Endothelial cell of umbilical vein (primary cell): Measurements from ENCODE around the gene ZSWIM6. TPM values are rescaled to one million over a fixed set of nuclear protein-coding genes. Genes with fewer than 3 reads are reported as not detected.

Experiments
- BruUV-seq: library from RNA; stranded (reverse); fragments of 400-500 nt; replicated peaks from 2 replicates; lab custom pipeline; 2021; lab: Mats Ljungman, UMichigan
- CTCF ChIA-PET: fragments of 300-600, 350-600 bp; sonication (Branson Sonifier 250); formaldehyde crosslinking; loops from one replicate; lab custom pipeline; 2021; ENCODE audit warnings: antibody characterized with exemption, inconsistent platforms; lab: Charles Lee
- POLR2A ChIA-PET: fragments of 300-600, 350-600 bp; sonication (Branson Sonifier 250); formaldehyde crosslinking; loops from one replicate; lab custom pipeline; 2021; ENCODE audit warnings: antibody characterized with exemption, inconsistent platforms; lab: Charles Lee
- DNase-seq: peaks from one replicate; pipeline ENCODE4 v3.0.0-alpha.2; 2011; ENCODE audit warnings: low read depth, low spot score
- FAIRE-seq: peaks from 2 replicates; lab custom pipeline; 2011; peaks lifted over from hg19 to GRCh38; lab: Jason Lieb, UNC
- H2AFZ ChIP-seq: 2 replicates; pipeline ENCODE4 v1.6.0; 2012; ENCODE audit warnings: low read depth, low read length, control low read depth, inconsistent platforms
- H3K27ac ChIP-seq: 2 replicates; pipeline ENCODE4 v1.5.1; 2011; ENCODE audit warnings: low read depth, mild to moderate bottlenecking, control low read depth, low read length, moderate library complexity; ENCODE audit not compliant: insufficient read depth
- H3K27me3 ChIP-seq, 2 experiments: 2 replicates each; pipeline versions ENCODE4 v1.6.0 to v1.6.1; 2011; ENCODE audit warnings: low read length in 2 of 2, mixed read lengths in 1 of 2; ENCODE audit not compliant: control insufficient read depth in 2 of 2, insufficient read depth in 2 of 2
- H3K36me3 ChIP-seq, 2 experiments: 2 replicates in 1 of 2; 3 replicates in 1 of 2; pipeline ENCODE4 v1.5.1; 2011; ENCODE audit warnings: low read length in 2 of 2, mild to moderate bottlenecking in 1 of 2, moderate library complexity in 1 of 2; ENCODE audit not compliant: control insufficient read depth in 2 of 2, insufficient read depth in 2 of 2; ENCODE audit errors: extremely low read depth in 1 of 2
- H3K4me1 ChIP-seq: 3 replicates; pipeline ENCODE4 v1.5.1; 2011; ENCODE audit warnings: mild to moderate bottlenecking, low read length; ENCODE audit not compliant: control insufficient read depth, insufficient read depth; ENCODE audit errors: extremely low read depth
- H3K4me2 ChIP-seq: 2 replicates; pipeline ENCODE4 v1.6.1; 2011; ENCODE audit warnings: low read length, control low read depth, mixed read lengths; ENCODE audit not compliant: insufficient read depth
- H3K4me3 ChIP-seq, 3 experiments: fragments of 200-600 bp in 1 of 3; sonication (generic), shearing (Covaris generic) in 1 of 3; replicated peaks in 1 of 3; 2 replicates each; pipeline ENCODE4 v1.5.1; 2011 to 2016; ENCODE audit warnings: control low read depth in 3 of 3, low read length in 3 of 3, mild to moderate bottlenecking in 2 of 3, inconsistent platforms in 1 of 3, low read depth in 1 of 3, moderate library complexity in 1 of 3; ENCODE audit not compliant: insufficient read depth in 1 of 3
- H3K79me2 ChIP-seq: 2 replicates; pipeline ENCODE4 v1.6.0; 2012; ENCODE audit warnings: low read length, inconsistent platforms; ENCODE audit not compliant: control insufficient read depth, insufficient read depth
- H3K9ac ChIP-seq: replicated peaks from 2 replicates; pipeline ENCODE3; 2011; ENCODE audit warnings: low read length, control low read depth; ENCODE audit not compliant: insufficient read depth; ENCODE audit errors: extremely low read depth
- H3K9me1 ChIP-seq: replicated peaks from 3 replicates; pipeline ENCODE4 v1.6.0; 2011; ENCODE audit warnings: mild to moderate bottlenecking, low read length; ENCODE audit not compliant: control insufficient read depth, insufficient read depth; ENCODE audit errors: extremely low read depth
- H3K9me3 ChIP-seq: replicated peaks from 2 replicates; pipeline ENCODE4 v1.5.1; 2012; ENCODE audit warnings: low read length, inconsistent platforms; ENCODE audit not compliant: control insufficient read depth, insufficient read depth
- H4K20me1 ChIP-seq: replicated peaks from 2 replicates; pipeline ENCODE3; 2011; ENCODE audit warnings: mild to moderate bottlenecking, low read length; ENCODE audit not compliant: control insufficient read depth, insufficient read depth; ENCODE audit errors: extremely low read depth
- EZH2 ChIP-seq: IDR thresholded peaks from 2 replicates; pipeline ENCODE4 v1.6.1; 2012; ENCODE audit warnings: borderline replicate concordance, low read depth, mild to moderate bottlenecking, moderate library complexity, low read length, inconsistent platforms; ENCODE audit not compliant: severe bottlenecking
- FOS ChIP-seq: IDR thresholded peaks from 2 replicates; pipeline ENCODE4 v1.6.1; 2011; ENCODE audit warnings: mild to moderate bottlenecking, low read length, moderate library complexity, borderline replicate concordance; ENCODE audit not compliant: insufficient read depth
- GATA2 ChIP-seq: IDR thresholded peaks from 2 replicates; pipeline ENCODE4 v1.7.0; 2011; ENCODE audit warnings: low read depth, mild to moderate bottlenecking, moderate library complexity, mixed read lengths, low read length; ENCODE audit not compliant: insufficient read length, insufficient read depth
- JUN ChIP-seq: IDR thresholded peaks from 2 replicates; pipeline ENCODE4 v1.6.1; 2011; ENCODE audit warnings: borderline replicate concordance, low read depth; ENCODE audit not compliant: insufficient read length, insufficient read depth
- MYC ChIP-seq: IDR thresholded peaks from one replicate; pipeline ENCODE4 v1.6.1; 2011; ENCODE audit warnings: mild to moderate bottlenecking, low read depth, low read length
- POLR2A ChIP-seq: IDR thresholded peaks from 2 replicates; pipeline ENCODE4 v1.6.1; 2012; ENCODE audit warnings: low read depth, mild to moderate bottlenecking, control low read depth, low read length
- POLR2AphosphoS5 ChIP-seq: IDR thresholded peaks from 2 replicates; pipeline ENCODE4 v1.6.1; 2012; ENCODE audit warnings: low read depth, mild to moderate bottlenecking, control low read depth, low read length, moderate library complexity; ENCODE audit not compliant: insufficient read depth
- dilution Hi-C: fragments of 300-500 bp; cut with MboI; formaldehyde crosslinking; loops from one replicate; pipeline ENCODE4 v1.15.0; 2019; ENCODE audit warnings: low sequenced_read_pairs; ENCODE audit not compliant: extremely low pct_ligation_motif_present
- intact Hi-C: fragments of 100-400 bp; cut with micrococcal nuclease; formaldehyde crosslinking; loops from one replicate; pipeline ENCODE4 v1.10.0; 2022
- polyA plus RNA-seq, 4 experiments: library from polyadenylated mRNA; depleted of rRNA in 3 of 4; stranded (reverse) in 3 of 4; unstranded in 1 of 4; fragments of >200 nt; gene quantifications; 2 replicates each; pipeline versions ENCODE4 v1.2.1 to v1.2.3, GENCODE V29; 2011 to 2012; ENCODE audit warnings: missing spikeins in 1 of 4
- total RNA-seq: library from RNA; stranded (reverse); gene quantifications from 2 replicates; pipeline ENCODE4 v1.2.3, GENCODE V29; 2021
- TF ChIP-seq, protein P1 (sequence below): IDR thresholded peaks from 2 replicates; pipeline ENCODE4 v1.6.1; 2011; ENCODE audit not compliant: insufficient read depth, insufficient read length
- TF ChIP-seq, protein P2 (sequence below), 2 donors: IDR thresholded peaks; 1 replicate in 1 of 2; 2 replicates in 1 of 2; pipeline ENCODE4 v1.5.1; 2011; ENCODE audit warnings: low read length in 2 of 2, mild to moderate bottlenecking in 2 of 2, moderate library complexity in 2 of 2, control low read depth in 1 of 2, inconsistent platforms in 1 of 2, low read depth in 1 of 2; ENCODE audit not compliant: insufficient read depth in 1 of 2; ENCODE audit errors: extremely low read depth in 1 of 2

Gene ZSWIM6
- total and polyA plus RNA-seq, 2 donors (not counting 3 experiments of a cell fraction or from before 2014, with no cell fraction given), result 14.9 to 25.3 TPM

DNA sequence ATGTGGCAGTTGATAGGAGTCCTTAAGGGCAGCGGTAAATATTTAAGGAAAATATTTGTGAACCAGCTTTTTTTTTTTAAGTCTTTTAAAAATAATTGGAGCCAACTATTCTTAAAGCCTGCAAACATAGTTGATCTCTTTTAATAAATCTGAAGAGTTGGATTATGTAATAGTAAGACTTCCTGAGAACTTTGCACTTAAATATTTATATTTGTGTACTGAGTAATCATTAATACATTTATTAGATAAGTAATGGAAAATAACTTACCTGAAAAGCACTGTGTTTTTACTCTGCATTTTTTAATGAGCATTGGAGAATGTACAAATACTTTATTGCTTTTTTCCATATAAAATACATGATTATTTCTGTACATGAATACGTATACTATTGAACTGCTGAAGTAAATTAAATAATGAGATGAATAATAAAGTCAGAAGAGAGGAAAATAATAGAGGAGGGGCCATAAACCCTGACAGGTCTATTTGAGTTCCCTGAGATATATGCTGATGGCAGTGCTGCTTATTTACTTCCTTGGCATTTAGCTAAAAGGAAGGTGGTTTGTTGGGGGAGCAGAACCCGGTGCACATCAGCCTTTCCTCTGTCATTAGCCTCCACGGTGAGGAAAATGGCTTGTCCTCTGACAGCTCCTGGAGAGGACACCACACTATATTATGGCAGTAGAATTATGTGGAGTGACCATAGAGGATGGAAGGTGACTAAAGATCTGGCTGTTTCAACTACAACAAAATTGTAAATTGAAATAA, 148.0 kb downstream of the ZSWIM6 start:
- H3K4me3 ChIP-seq, result no peak overlapping the region
- CTCF ChIA-PET, result no interaction called here
- DNase-seq, result no peak
- BruUV-seq, result no TSS peak
- H3K9me3 ChIP-seq, result no peaks in the 10 kb centered on the region
- H3K9me1 ChIP-seq, result no peaks in the 10 kb centered on the region
- H3K36me3 ChIP-seq, result peaks cover 0 to 3% of the 10 kb centered on the region in 2 experiments
- no peak for TF ChIP-seq JUN
- TF ChIP-seq FOS, result no peak
- no peak for TF ChIP-seq EZH2
- TF ChIP-seq, protein P1, sequence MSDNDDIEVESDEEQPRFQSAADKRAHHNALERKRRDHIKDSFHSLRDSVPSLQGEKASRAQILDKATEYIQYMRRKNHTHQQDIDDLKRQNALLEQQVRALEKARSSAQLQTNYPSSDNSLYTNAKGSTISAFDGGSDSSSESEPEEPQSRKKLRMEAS, result no peak
- no peak for TF ChIP-seq POLR2AphosphoS5
- no peak for TF ChIP-seq MYC
- TF ChIP-seq GATA2, result no peak
- TF ChIP-seq POLR2A, result no peak
- TF ChIP-seq, protein P2, sequence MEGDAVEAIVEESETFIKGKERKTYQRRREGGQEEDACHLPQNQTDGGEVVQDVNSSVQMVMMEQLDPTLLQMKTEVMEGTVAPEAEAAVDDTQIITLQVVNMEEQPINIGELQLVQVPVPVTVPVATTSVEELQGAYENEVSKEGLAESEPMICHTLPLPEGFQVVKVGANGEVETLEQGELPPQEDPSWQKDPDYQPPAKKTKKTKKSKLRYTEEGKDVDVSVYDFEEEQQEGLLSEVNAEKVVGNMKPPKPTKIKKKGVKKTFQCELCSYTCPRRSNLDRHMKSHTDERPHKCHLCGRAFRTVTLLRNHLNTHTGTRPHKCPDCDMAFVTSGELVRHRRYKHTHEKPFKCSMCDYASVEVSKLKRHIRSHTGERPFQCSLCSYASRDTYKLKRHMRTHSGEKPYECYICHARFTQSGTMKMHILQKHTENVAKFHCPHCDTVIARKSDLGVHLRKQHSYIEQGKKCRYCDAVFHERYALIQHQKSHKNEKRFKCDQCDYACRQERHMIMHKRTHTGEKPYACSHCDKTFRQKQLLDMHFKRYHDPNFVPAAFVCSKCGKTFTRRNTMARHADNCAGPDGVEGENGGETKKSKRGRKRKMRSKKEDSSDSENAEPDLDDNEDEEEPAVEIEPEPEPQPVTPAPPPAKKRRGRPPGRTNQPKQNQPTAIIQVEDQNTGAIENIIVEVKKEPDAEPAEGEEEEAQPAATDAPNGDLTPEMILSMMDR (IDR thresholded peaks at IDR 0.05; ENCODE audit: extremely low read depth in 1 of 2, insufficient read depth in 1 of 2, low read depth in 1 of 2, low read length in 2 of 2), result no peak
- H2AFZ ChIP-seq, result no peak overlapping the region
- H3K27ac ChIP-seq, result no peak overlapping the region
- peaks cover 17% of the 10 kb centered on the region for H4K20me1 ChIP-seq
- H3K4me2 ChIP-seq, result no peak overlapping the region
- H3K27me3 ChIP-seq, result no peaks in the 10 kb centered on the region
- no peak overlapping the region for H3K9ac ChIP-seq
- POLR2A ChIA-PET, result no interaction called here
- intact Hi-C loops (no loop called here), dilution Hi-C loops (no loop called here)
- H3K4me1 ChIP-seq, result no peaks in the 10 kb centered on the region
- H3K79me2 ChIP-seq, result peaks cover 80% of the 10 kb centered on the region
- no peak for FAIRE-seq
